GM18502 (cell line): ENCODE measurements around the gene EVA1C.
"Not testable (repeated sequence)": the region's sequence is repeated elsewhere in the genome, so short reads cannot be mapped to it uniquely, and the experiment has no call there.

Experiments used
- ATAC-seq: cut with Tn5 transposase; IDR thresholded peaks from one replicate; pipeline ENCODE4 v1.9.1; 2021; ENCODE audit warnings: mild to moderate bottlenecking; ENCODE audit not compliant: unreplicated experiment, poor library complexity

The EVA1C gene

DNA sequence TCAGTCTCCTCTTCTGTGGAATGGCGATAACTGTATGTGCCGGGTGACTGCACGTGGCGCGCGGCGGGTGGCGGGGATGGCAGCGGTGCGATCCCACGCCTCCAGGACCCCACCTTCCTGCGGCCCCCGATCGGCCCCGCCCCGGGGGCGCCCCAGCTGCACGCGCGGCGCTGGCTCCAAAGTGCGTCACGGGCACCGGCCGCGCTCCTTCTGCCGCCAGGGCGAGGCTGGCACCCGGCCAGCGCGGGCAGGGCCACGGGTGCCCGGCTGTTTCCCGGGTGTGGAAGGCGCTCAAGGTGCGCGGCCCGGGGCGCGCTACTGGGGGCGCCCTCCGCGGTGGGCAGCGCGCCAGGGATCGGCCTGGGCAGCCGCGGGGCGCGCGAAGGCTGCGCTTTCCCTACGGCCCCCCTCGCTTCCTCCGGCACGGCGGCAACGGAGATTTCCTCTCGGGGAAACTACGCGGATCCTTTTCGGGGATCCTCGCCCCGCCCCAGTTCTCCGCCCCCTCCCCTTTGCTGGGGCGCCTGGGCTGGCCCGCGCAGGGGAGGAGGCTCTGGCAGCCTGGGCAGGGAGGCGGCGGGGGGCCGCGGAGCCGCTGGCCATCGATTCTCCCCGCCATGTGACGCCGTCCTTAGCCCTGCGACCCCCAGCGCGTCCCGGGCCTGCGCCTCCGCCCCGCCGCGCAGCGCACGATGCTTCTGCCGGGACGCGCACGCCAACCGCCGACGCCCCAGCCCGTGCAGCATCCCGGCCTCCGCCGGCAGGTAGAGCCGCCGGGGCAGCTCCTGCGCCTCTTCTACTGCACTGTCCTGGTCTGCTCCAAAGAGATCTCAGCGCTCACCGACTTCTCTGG, at the start of gene EVA1C:
Gene EVA1C (plus strand): TSS at position 545 of the 853 bp plus-strand sequence. CDS start 148 bp downstream, at position 693.
- ATAC-seq, result no peak

DNA sequence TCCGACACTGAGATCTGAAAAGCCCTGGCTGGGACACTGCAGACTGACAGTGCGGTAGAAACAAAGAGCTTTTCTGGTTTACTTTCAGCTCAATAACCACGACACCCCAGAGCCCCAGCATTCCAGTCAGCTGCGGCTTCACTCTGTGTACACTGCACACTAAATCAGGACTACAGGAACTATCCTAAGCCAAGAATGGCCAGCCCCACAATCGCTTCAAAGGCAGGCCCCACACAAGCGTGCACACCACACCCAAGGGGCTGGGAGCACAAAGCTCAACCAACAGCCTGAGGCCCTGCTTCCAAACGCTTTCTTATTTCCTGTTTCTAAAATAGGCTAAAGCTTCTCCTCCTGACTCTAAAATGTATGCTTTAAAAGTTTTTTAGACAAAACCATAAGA, 48.1 kb upstream of the EVA1C start:
- ATAC-seq, result no peak

DNA sequence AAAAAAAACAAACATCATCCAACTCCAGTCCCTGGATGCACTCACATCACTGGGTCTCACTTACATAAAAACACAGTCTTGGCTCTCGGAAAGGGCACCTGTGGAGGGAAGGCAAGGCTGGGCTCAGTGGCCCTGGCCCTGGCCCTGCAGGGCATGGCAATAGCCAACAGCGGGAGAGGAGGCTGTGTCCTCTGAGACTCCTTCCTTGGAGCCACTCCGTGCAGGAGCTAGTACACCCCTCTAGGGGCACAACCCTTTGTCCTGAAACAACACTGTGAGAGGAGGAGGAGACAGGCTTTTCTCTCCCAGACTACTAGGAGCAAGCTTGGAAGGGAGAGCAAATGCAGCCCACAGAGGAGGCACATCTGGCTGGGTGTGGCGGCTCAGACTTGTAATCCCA, 47.7 kb upstream of the EVA1C start:
- no peak for ATAC-seq

DNA sequence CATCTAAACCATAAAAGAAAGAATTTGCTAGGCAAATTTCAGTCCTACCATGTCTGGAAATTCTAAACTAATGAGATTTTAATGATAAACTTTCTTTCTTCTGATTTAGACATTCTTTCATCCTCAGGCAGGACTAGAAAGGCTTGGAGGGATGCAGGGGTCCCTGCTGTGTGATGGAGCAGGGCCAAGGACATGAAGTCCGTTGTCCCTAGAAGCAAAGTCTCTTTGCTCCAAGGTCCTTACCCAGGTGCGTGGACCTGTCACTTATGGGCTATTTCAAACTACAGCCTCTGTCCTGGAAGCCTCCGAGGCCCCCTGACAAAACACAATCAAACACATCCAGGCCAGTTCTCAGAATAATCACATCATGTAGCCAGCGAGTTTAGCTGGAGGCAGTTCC, 46.3 kb upstream of the EVA1C start:
- no peak for ATAC-seq

GRCh38 chr21:32367158-32367557, 45.3 kb upstream of the EVA1C start:
- no peak for ATAC-seq

- no peak for ATAC-seq
Measured at GRCh38 chr21:32368386-32368785, 44.1 kb upstream of the EVA1C start.

DNA sequence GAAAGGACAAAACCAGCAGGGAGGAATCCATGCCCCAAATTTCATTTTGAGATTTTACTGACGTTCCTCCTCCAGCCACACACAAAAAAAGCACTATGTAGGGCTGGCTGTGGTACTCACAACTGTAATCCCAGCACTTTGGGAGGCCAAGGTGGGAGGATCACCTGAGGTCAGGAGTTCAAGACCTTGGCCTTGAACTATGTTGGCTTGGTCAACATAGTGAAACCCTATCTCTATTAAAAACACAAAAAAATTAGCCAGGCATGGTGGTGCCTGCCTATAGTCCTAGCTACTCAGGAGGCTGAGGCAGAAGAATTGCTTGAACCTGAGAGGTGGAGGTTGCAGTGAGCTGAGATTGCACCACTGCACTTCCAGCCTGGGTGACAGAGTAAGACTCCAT, 43.5 kb upstream of the EVA1C start:
- ATAC-seq, result not testable (repeated sequence)

DNA sequence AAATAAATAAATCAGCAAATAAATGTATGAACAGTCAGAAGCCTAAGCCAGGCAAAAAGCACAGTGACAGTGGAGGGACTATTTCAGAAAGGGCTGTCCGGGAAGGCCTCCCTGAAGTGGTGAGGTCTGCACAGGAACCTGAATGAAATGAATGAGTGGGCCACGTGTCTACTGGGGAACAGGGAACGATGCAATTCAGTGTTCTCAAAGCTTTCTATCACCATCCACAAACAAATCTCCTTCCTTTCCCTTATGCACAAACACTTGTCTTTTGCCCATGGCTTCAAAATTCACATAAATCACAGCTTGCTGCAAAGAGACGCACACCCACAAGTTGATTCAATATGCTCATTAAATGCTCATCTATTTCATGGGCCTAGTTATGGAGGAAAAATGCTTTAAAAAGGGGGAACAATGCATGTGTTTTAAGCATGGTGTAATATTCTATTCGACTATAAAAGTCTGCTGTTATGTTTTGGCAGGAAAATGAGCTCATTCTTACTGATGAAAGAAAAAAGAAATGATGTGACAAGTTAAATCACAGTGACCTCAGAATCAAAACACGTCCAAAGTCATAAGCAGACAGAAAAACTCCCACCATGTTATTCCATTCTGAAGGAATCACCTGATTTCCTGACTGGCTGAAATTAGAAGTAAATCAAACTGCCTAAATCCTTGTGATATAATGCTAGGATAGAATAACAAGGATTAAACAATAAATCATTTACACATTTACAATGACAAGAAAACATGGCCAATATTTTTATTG, 41.3 kb upstream of the EVA1C start:
- no peak for ATAC-seq

DNA sequence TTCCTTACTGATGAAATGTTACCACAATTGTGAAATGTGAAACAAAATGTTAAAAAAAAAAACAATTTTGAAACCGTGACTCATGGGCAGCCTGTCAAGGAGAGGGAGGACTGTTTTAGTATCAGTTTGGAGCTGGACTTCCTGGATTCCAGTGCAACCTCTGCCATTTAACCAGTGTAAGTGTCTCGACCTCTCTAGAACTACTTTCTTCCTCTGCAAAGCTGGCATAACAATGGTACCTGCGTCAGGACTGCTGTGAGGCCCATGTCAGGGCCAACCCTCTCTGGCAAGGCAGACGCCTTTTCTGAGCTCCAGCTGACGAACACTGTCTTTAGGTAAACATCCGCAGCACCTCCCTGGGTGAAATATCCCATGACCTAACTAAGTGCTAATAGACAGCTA, 40.6 kb upstream of the EVA1C start:
- no peak for ATAC-seq

GRCh38 chr21:32372755-32373154, 39.8 kb upstream of the EVA1C start:
- ATAC-seq, result no peak

GRCh38 chr21:32377506-32377905, 35.0 kb upstream of the EVA1C start:
- ATAC-seq, result no peak

GRCh38 chr21:32377991-32378390, 34.5 kb upstream of the EVA1C start:
- ATAC-seq, result no peak

GRCh38 chr21:32378956-32379355, 33.5 kb upstream of the EVA1C start:
- no peak for ATAC-seq

DNA sequence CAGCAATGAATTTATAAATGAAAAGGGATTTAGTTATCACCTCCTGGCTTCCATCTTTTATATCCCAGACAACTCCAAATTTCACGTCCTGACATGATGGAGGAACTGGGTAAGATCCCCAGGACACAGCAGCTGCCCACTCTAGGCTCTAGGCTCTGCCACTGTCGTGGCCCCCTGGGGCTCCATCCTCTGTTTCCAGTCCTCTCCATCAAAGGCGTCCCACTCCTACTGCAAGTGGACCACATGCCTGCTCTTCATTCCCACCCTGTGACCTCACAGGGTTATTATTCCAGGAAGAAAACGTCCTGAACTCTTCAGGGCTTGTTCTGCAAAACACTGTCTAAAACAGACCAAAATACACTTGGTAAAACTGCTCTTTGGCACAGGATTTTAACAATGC, 31.6 kb upstream of the EVA1C start:
- ATAC-seq, result no peak

DNA sequence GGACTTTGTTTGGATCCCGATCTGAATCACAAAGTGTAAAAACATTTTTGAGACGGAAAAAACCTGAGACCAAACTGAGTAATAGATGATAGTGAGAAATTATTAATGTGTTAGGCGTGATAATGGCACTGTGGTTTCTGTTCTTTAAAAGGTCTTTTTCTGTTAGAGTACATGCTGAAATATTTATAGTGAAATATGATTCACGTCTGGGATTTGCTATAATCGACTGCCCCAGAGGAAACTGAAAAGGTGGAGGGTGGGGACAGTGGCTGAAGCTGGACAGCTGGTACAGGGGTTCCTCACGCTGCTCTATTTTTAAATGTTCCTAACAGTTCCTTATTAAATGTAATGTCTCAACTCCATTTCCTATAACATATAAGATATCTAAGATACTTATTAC, 30.9 kb upstream of the EVA1C start:
- no peak for ATAC-seq

GRCh38 chr21:32382108-32382644, 30.3 kb upstream of the EVA1C start:
- ATAC-seq, result no peak

DNA sequence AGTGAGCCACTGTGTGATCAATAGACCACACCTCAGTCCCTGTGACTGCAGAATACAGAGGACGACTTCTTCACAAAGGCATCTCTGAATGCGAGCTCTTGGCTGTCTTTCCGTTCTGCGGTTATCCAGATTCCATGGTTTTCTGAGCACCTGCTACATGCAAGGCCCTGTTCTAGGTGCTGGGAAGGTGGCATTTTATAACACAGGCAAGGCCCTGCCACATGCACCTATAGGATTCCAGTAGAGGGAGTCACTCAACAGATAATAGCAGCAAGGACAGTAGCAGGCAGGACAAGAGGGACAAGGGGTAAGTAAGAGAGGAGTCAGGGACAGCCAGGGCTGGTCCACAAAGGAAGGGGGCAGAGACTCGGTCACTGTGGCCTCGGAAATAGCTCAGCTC, 28.7 kb upstream of the EVA1C start:
- ATAC-seq, result no peak

DNA sequence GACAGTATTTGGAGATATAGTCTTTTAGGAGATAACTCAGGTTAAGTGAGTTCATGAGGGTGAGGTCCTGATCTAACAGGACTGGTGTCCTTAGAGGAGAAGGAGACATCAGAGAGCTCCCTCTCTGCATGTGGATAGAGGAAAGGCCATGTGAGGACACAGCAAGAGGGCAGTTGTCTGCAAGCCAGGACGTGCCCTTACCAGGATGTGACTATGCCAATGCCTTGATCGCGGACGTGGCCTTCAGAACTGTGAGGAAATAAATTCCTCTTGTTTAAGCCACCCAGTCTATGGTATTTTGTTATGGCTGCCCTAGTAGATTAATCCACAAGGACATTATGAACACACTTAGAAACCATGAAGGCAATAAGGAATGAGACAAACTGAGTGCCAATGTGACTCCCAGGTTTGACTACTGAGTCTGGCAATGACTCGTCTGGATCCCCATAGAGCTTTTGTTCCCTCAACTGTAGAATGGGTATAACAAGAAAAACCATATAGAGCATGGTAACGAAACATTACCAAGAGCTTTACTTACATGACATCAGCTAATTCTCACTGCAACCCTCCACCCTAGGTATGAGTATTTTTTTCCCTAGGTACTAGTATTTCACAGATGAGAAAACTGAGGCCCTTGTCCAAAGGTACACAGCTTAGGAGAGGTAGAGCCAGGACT, 26.2 kb upstream of the EVA1C start:
- ATAC-seq, result no peak

DNA sequence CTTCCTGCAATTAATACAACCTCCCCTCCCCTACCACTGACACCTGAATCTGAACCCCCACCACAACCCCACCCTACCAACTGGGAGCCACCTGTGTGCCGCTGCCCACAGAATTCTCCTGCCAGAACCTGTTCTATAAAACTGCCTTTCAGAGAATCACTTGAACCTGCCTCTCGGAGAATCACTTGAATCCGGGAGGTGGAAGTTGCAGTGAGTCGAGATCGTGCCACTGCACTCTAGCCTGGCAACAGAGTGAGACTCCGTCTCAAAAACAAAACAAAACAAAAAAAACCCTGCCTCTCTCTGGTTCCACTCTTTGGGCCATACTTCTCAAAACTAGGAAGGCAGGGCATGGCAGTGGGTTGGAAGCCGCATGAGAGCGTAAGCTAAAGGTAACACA, 25.4 kb upstream of the EVA1C start:
- no peak for ATAC-seq

- no peak for ATAC-seq
Measured at GRCh38 chr21:32388306-32388705, 24.2 kb upstream of the EVA1C start.
